ENCODE data around the gene TPRG1L.

- no peak for TF ChIP-seq CTCF (IDR thresholded peaks at IDR 0.05 in 8 of 11, conservative IDR thresholded peaks at IDR 0.05 in 3 of 11)
- no peak for TF ChIP-seq POLR2AphosphoS5 (IDR thresholded peaks at IDR 0.05)
Observed at GRCh38 chr1:3610527-3611169, 14.2 kb upstream of the TPRG1L start.

Measured in spleen (tissue), 7 donors.